ENCODE measurements around the gene RAPGEF5.

Gene RAPGEF5

DNA sequence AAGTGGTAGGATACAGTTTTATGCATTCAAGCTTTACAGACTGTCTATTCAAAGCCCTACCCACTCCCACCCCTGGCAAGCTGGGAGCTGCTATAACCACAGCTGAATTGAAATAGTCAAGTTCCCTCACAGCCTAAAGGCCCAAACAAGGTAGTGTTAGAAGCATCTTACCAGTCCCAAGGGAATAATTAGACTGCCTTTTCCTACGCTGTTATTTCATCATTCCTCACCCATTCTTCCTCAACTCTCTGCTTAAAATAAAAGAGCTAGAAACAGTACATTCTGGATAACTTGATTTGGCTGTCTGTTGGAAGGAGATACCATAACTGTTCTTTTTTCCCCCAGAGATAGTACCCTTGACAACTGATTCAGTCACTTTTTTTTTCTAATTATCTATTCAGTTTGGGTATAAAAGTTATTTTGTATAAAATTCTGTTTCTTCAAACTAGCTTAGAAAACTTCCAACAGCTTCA, 54.0 kb downstream of the RAPGEF5 start:
- no peak for DNase-seq

DNA sequence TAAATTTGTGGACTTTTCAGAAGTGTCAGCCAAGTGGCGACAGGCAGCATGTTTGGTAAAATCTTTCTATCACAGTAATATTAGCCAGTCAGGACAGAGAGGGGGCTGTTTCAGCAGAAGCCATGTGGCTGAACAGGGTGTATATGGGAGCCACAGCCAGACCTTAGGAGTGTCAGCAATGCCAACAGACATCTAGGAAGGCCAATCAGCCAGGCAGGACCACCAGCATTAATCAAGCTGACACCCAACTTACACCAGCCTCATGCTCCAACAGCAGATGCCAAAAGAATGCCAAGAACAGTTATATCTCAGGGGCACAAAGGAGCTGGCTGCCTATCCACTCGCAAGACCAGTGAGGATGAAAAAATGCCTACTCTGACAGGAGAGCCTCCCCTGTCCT, 54.8 kb downstream of the RAPGEF5 start:
- DNase-seq = no peak

DNA sequence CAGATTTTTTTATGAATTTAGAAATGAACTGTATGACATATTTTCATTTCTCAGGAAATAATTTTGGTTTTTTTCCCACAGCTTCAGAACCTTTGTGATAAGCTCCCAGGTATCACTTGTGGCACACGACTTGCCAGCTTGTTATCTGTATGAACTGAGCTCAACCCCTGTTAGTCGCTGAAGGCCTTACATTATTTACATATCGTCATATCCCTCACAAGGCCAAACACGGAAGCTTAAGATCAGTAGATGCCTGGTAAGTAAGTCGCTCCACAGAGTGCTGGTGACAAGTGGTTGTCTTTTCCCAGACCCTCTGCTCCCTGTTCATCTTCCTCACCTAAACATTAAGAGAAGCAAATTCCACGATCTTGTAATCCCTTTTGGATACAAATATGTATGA, 55.2 kb downstream of the RAPGEF5 start:
- DNase-seq = no peak

DNA sequence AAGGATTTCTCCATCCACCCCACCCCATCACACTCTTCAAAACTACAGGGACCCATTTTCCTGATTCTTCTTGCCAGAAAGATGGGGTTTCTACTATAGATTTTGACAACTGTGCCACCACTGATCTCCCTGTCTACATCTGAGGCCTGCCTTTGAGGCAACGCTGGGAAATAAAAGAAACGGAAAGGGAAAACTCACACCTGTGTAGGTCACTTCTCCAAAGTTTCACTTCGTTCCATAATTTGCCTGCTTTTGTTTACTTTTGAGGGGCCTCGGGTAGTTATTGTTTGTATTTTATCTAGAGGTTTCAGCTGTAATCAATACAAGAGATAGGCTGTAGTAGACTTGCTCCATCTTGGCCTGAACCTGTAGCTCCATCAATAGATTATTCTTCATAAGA, 56.1 kb downstream of the RAPGEF5 start:
- DNase-seq = no peak

DNA sequence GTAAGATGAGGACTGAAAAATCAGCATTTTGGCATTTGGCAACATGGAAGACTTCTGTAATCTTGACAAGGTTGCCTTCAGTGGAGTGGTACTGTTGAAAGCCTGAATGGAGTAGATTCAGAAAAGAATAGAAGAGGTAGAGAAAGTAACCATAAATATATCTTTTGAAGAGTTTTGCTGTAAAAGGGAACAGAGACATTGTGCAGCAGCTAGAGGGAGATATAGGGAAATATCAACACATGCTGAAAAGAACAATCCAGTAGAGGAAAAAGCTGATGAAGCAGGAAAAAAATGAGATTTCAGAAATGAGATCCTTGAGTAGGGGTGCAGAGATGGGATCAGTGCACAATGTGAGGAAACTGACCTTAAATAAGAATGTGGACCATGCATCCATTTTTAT, 60.0 kb downstream of the RAPGEF5 start:
- no peak for DNase-seq

DNA sequence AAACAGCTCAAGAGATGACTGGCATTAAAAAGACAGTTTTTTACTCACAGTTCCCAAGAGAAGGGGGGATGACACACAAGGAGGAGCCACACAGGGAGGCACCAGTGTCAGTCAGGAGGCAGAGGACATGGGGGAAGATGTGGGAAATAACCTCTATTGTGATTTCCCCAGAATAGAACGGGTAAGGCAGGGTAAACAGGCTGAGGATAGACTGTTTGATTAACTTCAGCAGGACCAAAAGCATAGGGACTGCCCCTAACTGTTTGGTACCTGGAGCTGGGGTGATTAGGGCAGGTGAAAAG, 60.7 kb downstream of the RAPGEF5 start:
- DNase-seq = no peak

DNA sequence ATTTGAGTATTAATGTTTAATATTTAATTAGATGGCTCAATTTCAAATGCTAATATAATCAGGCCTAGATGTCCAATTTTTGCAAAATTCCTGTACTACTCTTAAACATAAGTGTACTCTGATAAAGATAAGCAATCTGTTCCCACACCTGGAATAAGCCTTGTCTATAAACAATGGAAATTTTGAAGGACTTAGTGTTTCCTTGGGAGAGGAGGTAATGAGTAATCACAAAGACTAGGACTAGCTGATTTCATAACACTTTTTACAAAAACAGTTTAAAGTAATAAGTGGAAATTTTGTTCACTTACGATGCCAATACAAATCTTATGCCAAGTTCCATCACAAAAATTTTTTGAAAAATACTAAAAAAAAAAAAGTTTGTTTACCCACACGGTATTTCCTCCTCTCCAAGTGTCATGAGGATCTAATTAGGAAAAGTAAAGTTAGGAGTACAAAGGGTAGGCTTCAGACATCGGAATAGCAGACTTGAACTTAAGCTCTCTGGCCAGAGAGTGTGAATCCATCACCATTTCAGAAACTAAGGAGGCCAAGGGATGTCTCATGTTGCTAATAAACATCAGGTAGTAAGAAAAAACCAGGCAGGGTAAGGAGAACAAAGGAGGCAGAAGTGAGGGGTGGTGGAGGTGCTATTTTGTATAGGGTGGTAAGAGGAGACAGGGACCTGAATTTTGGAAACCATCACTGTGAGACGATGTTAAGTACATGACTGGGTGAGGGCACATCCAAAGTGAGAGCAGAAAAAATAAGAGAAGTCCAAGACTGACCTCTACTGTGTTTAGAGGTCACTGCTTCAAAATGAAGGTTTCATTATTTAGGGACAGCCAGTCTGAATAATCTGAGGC, 61.3 kb downstream of the RAPGEF5 start:
- DNase-seq = no peak

DNA sequence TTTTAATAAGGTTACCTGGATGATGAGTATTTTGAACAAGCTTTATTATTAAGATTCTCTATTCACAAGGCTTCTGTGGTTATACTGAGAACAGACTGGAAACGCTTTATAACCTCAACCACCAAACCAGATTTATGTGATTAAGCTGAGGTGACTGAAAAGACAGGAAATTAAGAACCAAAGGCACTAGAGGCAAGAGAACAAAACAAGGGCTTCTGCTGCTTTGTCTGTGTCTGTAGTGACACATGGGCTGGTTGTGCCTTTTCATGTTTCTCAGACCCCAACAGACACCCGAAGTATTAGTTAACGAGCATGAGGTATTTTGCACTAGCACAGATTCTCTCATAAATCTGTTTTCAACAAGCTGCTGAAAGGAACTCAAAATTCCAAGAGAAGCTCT, 64.4 kb downstream of the RAPGEF5 start:
- no peak for DNase-seq

DNA sequence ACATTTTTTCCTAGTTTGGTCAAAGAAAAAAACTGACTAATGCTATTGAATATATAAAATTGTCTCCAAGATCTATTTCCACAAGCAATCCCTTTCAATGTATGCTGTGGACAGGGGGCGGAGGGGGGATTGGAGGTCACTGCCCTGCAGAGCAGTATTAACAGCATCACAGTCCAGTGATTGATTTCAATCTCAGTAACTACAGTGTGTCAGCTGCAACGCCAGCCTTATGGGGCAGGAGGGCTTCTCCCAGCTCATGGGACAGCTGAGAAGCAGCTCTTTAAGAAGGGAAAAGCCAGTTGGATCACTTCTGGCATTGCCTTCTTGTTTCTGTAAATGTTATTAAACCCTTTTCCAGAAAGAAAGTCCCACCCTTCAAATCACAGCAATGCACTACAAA, 65.0 kb downstream of the RAPGEF5 start:
- no peak for DNase-seq

DNA sequence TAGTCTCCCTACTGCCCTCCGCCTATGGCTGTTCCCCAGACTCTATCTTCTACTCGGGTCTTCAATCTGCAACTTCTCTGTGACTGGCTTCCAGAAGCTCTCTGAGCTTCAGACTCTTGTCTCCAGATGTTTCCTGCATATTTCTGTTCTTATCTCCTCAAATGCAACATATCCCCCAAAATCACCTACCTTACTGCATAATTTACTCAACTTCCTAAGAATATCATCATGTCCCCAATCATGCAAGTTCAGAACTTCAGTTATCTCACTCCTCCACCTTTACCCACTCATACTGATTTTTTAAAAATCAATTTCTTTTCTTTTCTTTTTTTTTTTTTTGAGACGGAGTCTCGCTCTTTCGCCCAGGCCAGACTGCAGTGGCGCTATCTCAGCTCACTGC, 68.8 kb downstream of the RAPGEF5 start:
- no peak for DNase-seq

DNA sequence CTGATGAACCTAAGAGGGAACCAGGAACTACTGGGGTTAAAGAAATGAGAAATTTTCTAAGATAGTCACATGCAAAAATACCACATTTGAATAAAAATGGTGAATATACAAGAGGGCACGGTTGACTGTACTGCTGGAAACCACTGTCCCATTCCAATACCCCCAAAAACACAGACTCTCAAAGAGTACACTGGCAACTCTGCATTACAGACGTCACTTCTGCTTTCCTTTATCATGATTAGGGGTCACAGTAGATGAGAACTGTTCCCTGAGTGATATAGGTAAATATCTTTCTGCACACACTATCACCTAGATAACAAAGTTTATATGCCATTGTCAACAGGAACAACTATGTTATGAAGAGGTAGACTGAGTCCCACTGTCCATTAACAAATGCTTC, 69.5 kb downstream of the RAPGEF5 start:
- no peak for DNase-seq

DNA sequence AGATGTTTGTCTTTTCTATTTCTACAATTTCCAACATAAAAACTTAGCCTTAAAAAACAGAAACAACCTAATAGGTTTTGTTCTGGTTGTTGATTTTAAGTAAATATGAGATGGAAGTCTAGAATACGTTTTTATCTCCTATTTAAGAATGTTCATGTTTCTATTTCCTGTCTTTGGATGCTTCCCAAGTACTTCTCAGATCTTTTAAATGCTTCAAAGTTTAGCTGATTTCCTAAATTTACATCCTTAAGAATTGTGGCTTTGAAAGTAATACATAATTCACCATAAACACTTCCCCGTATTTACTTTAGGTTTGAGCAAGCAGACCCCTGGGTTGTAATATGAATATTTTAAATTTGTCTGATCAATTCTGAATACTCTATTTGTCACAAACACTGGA, 70.5 kb downstream of the RAPGEF5 start:
- no peak for DNase-seq

DNA sequence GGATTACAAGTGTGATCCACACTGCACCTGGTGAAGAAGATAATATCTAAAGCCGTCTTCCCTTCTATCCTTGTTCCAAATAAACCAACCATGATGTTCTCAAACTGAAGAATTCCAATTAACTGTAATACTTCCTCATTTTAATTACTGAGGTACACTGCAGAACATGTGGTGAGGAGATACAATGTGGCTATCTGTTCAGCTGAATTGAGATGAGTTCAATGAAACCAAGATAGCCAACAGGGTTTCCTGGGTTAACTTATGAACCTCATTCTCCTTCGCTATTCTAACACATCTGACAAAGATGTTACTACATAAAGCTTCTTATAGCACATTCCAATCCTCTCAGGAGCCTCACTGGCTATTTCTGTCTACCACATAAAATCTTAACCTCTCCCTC, 75.5 kb downstream of the RAPGEF5 start:
- no peak for DNase-seq

DNA sequence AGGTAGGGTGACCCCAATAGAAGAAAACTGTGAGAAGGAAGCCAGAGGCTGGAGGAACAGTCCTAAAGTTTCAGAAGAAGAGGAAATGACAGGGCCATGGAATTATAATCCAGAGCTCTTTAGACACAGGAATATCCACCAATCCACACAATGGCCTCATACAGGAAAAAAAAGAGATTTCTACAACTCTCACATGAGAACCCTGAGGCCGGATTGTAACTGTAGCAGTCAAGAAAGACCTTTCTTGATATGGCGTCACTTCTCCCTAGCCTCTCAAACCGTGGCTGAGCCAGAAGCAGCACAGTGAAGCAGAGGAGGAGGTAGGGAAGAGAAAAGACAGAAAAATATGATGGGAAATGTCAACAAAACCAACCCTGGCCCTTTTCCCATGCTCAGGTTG, 76.9 kb downstream of the RAPGEF5 start:
- no peak for DNase-seq

DNA sequence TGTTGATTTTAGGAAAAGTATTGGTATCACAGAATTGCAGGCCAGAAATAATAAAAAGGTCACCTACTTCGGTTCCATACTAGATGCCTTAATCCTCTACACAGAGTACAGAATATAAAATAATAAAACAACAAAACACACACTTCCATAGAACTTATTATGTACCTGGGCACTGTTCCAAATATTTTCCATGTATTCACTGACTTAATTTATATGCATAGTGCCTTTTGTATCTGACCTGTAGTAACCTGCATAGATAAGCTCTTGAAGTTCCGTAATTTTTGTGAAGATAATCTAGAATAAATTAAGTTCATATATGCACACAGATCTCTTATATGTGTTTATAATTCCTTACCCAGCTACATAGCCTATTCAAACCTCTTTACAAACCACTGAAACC, 78.3 kb downstream of the RAPGEF5 start:
- DNase-seq = no peak

DNA sequence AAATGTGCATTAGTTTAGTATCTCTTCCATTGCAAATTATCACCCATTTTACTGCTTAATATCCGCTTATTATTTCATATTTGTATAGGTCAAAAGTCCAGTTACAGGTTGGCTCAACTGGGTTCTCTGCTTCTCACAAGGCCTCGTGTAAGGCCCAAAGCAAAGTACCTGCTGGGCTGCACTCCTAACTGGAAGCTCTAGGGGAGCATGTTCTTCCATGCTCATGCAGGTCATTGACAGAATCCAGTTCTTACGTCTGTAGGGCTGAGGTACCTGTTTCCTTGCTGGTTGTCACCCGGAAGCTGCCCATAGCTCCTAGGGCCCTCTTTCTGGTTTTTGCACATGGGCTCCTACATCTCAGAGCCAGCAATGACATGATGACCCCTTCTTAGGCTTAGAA, 79.6 kb downstream of the RAPGEF5 start:
- no peak for DNase-seq

DNA sequence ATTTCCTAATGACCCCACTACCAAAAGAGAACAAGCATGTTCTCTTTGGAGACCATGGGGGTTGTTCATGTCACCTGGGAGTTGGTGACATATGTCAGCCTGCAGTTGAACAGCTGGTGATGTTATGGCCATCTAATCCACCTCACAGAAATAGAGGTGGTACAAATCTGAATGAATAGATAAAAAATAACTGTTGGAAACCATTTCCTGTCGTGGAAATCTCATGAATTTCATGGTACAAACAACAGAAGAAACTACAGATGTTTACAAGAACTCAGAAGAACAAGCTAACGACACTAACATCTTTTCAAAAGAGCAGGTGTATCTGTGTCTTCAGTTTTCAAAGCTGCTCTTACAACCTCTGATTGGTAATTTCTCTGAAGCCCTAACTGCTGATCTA, 81.3 kb downstream of the RAPGEF5 start:
- no peak for DNase-seq

DNA sequence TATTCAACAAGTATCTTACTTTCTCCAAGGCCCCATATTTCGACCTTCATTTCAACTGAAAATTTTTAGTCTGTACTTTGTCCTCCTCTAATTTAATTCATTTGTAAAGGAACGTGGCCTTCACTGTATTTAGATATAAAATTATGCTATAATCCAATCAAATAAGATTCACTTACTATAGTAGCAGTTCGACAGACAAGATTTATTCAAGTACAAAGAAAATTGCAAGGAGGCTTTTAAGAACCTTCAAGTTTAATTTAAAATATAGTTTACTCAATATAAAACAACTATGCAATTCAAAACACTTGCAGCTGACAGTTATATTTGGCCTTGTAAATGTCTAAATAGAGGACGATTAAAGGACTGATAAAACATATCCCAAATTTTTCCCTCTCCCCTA, 85.6 kb downstream of the RAPGEF5 start:
- DNase-seq = no peak

DNA sequence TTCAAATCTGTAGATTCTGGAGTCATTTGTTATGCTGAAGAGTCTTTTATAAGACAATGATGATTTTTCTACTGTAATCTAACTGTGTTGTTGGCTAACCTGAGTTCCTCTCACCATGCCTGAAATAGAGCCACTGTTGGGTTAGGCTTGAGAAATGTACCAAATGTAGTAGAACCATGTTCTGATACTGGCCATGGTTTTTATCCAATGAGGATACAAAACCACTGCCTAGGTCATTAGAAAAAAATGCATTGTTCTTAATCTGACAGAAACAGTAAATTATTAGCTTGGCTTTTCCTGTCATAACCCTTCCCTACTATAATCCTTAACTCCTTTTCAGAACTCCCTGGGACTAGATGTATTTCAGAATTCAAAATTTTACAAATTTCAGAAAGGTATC, 86.6 kb downstream of the RAPGEF5 start:
- DNase-seq = no peak

DNA sequence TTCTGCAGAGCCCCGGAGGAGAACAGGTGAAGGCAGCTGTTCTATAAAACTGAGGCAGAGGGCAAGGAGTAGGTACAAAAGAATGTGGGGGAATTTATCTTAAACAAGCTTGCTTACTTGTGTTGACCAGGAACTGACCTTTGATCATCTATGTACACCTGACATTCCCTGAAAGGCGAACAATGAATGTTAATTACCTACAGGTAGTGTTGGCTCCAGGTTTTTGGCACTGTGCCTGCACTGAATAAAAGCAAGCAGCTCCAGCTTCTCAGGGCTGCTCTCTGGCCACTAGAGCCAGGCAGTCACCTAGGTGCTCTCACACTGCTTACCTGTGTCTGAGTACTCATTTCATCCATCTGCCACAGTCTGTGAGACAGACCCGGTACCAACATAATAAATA, 87.0 kb downstream of the RAPGEF5 start:
- DNase-seq = no peak

DNA sequence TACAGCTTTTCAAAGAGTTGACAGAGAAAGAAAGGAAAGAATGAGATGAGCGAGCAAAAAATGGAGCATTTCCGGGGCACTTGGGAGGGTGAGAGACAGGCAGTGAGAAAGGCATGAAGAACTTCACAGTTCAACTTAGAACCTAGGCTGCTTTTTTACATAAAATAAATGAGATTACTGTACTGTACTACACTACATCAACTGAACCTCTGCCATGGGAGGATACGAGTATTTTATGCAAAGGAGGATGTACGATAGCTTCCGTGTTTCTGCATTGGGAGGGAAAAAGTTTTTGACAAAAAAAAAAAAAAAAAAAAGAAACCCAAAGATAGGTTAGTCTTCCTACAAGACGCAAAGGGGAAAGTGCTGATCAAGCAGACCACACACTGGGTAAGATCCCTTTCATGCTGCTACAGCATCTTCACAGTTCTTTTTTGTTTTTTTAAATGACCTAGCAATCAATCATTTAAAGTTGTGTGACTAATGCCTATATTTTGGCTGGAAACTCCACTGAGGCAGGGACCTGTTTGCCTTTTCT, 88.0 kb downstream of the RAPGEF5 start:
- no peak for DNase-seq

DNA sequence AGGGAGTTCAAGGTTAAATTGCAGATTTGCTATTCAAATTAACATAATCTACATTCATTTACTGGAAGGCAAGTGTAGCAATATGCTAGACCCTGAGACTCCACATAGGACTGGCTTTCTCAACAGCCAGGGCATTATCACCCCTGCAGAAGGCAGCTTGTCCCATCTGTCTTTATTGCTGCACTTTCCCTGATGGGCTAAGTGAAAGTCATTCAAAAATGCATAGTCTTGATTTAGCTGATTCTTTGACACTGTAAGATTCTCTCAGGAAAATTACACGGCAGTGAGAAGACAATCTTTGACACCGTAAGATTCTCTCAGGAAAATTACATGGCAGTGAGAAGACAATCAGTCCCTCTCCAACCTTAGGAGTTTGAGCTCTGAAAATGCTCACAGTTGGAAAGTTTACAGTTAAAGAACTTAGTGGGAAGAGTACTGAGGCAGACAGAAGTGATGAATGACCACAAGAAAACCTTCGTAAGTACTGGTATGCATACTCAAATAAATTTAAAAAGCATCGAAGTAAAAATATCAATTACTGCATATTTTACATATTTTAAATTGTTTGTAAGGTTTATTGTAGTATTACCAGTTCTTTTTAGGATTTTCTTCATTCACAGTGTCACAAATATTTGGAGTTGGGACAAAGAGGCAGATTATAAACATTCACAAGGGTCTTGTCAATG, 88.9 kb downstream of the RAPGEF5 start:
- no peak for DNase-seq

DNA sequence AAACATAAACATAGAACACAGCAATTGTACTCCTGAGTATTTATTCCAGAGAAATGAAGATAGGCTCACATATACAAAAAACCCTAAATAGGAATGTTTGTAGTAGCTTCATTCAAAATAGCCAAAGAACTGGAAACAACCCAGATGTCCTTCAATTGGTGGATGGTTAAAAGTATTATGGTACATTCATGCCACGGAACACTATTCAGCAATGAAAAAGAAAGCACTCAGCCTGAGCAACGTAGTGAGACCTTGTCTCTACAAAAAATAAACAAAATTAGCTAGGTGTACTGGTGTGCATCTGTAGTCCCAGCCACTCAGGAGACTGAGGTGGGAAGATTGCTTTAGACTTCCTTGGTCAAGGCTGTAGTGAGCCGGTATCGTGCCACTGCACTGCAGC, 94.4 kb downstream of the RAPGEF5 start:
- DNase-seq = no peak

DNA sequence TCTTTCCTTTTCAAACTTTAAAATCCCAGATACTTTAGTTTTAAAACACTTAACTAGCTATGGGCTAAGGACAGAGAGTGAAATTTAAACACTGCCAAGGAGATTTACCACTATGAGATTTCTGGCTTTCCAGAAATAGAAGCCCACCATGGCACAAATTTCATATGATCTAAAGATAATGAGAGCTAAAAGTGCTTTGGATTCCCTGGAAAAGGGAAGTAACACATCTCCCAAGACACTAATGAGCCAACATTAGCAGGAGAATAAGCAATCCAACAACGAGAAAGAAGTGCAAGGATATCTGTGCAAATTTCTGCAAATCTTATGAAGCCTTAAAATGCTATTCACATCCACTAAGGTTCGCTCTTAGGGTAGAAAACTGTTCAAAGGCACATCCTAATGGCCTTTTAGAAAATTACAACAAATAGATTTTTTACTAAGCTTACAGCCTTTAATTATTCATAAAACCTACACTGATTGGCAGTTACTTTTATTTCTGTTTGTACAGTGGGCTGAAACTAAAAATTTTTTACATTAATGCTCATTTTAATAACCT, 100.3 kb downstream of the RAPGEF5 start:
- no peak for DNase-seq

All from amniotic stem cell (primary cell).